ENCODE data around the gene YY1.
A peak's percentile ranks its signal among the peaks of the same experiment; 100 is the strongest.
"Not testable (repeated sequence)": the region's sequence is repeated elsewhere in the genome, so short reads cannot be mapped to it uniquely, and the experiment has no call there.

Gene YY1

DNA sequence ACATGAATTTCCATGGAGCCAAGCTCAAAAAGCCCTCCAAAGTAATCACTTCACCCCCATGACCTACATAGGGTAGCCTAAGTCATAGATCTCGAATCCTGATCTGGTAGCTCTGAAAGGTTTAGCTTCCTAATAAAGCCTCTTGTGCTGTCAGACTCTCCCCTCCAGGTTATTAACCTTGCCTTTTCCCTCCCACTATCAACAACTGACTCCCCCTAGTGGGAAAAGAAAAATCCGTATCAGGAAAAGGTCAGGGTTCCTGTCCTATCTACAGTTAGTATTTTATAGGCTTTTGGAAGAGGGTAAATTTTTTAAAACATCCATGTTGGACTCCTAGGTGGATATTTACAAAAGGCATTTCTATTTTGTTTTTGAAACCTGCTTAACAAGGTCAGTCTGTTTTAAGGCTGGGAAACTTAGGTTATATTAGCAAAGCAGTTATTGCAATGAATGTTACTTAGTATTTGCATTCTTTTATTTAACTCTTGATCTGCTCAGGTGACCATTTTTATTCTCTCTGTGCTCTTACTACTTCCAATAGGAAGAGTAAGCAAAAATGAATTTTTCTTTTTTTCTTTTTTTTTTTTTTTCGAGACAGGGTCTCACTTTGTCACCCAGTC lies 8.0 kb downstream of the YY1 start:
- DNase-seq = no peak

DNA sequence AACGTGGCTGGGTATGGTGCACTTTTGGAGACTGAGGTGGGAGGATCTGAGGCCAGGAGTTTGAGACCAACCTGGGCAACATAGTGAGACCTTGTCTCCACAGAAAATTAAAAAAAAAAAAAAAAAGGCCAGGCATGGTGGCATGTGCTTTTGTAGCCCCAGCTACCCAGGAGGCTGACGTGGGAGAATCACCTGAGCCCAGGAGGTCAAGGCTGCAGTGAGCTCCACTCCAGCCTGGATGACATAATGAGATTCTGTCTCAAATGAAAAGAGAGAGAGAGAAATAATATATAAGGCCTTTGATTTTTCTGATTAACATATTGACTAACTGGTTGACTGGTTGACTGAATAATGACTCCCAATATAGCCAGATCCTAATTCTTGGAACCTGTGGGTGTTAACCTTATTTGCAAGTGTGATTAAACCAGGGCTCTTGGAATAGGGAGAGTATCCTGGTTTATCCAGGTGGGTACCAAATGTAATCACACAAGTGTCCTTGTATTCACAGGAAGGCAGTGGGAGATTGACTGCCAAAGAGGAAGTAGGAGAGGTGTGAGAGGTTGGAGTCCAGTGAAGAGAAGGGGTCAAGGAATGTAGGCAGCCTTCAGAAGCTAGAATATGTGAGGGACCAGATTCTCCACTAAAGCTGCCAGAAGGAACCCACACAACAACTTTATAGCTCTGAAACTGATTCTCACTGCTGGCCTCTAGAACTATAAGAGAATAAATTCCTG lies 12.0 kb downstream of the YY1 start:
- no peak for DNase-seq

DNA sequence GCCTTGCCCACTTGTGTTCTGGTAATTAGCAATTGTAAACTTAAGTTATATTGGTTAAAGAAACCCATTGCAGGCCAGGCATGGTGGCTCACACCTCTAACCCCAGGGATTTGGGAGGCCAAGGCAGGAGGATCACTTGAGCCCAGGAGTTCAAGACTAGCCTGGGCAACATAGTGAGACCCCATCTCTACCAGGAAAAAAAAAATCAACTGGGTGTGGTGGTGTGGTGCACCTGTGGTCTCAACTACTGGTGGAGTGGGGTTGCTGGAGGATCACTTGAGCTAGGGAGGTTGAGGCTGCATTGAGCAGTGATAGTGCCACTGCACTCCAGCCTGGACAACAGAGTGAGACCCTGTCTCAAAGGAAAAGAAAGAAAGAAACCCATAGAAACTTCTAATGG lies 13.7 kb downstream of the YY1 start:
- DNase-seq = no peak

DNA sequence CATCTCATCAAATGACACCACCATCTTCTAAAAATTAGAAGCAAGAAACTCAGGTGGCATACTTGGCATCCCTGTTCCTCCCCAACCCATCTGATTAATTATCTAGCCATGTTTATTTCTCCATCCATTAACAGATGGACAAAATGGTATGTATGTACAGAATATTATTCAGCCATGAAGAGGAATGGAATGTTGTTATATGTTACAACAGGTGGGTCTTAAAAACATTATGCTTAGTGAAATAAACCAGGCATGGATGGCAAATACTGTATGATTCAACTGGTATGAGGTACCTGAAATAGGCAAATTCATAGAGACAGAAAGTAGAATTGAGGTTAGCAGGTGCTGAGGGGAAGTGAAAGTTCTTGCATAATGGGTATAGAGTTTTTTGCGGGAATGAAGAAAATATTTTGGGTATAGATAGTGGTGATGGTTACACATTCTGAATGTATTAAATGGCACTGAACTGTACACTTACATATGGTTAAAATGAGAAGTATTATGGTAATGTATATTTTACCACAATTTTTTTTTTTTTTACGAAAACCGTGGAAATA lies 17.5 kb downstream of the YY1 start:
- no peak for DNase-seq

DNA sequence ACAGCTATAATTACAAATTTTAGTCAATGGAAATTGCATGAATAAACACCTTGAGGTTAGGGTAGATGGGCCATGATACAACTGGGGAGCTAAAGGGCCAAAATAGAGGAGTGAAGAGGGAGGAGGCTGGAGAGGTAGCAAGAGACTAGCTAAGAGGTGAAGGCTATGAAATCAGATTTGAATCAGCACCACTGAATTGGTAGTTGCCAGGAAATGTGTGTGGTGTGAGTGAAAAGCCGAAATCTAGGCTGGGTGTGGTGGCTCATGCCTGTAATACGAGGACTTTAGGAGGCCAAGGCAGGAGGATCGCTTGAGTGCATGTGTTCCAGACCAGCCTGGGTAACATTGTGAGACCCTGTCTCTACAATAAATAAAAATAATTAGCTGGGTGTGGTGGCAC lies 22.7 kb downstream of the YY1 start:
- peak; percentile 63 for DNase-seq

DNA sequence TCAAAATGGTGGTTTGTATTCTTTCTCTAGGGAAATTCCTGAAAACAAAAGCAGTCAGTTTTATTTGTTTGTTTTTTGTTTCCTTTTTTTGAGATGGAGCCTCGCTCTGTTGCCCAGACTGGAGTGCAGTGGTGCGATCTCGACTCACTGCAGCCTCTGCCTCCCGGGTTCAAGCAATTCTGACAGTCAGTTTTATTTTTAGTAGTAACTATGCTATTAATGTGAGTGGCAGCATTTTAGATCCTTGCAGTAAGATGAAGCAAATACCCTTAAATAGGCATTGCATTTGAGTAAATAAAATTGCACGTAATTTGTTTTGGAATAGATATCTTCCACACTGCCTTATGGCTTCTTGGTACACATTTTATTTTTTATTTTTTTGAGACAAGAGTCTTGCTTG lies 23.6 kb downstream of the YY1 start:
- DNase-seq = no peak

DNA sequence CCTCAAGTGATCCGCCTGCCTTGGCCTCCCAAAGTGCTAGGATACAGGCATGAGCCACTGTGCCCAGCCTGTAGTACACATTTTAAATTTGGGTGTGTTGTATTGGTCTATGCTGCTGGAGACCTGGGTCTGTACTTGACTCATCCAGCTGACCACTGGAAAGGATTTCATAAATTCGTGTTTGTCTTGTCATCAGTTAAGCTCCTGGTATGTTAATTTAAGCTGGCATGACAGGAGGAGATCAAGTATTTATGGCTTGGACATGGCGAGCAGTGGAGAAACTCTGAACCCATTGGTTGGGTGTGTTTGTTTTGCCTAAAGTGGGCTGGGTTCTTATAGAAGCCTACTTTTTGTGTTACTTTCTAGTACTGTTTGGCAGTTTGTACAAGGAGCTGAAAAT lies 24.2 kb downstream of the YY1 start:
- no peak for DNase-seq

DNA sequence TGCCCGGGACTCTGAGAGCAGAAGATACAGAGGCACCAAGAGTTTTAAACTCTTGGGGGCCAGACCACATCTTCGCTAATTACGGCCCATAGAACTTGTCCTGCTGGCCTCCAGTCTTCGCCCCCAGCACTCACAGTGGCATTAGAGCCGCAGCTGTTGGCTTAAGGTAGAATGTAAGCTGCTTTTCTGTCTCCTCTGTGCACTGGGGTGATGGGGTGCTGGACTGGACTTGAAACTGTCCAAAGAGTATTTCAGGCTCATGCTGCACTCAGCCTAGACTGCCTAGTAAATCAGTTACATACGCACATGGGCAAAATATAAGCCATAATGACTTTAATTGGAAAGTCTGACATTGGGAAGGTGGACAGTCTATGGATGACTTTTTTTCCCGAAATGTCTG lies 29.0 kb downstream of the YY1 start:
- DNase-seq = no peak

DNA sequence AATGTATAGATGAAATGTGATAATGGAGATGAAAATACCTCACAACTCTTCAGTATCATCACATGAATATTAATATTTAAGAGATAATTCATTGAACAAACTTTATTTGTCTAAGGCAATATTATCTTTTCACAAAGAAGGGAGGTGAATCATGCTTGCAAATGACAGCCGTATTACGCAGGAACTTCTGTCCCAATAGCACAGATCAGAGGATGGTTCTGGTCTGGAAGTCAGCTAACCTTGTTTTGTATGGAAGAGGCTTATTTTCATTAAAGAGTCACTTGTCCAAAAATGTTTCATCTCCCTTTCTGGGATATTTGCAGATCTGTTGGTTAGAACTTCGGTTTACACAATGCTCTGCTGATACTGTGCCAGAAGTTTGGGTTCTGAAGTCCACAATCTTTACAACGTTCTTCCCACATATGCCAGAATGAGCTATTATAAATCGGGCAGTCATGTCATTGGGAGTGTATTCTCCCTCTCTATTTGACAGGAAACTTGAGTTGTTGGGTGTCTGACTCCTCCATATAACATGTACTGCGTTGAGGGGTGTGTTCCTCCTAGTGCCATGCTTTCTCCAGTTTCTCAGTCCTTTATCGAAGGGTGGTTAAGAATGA lies 29.8 kb downstream of the YY1 start:
- no peak for DNase-seq

DNA sequence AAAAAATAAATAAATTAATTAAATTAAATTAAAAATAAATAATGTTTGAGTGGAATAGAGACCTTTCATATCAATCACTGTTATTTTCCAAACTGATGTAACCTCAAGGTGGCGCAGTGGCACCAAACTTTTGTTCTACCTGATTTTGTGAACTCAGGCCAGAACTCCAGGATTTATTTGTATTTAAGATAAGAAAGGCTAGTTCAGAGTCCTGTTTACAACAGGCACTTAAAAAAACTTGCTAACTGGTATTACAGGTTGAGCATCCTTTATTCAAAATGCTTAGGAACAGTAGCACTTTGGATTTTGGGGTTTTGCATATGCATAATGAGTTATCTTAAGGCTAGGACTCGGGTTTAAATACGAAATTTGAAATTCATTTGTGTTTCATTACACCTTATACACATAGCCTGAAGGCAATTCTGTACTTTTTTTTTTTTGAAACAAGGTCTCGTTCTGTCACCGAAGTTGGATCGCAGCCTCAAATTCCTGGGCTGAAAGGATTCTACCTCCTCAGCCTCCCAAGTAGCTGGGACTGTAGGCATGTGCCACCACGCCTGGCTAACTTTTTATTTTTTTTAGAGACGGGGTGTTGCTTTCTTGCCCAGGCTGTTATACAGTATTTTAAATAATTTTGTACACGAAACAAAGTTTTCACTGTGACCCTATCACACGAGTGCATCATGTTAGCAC lies 32.4 kb downstream of the YY1 start:
- DNase-seq = no peak

DNA sequence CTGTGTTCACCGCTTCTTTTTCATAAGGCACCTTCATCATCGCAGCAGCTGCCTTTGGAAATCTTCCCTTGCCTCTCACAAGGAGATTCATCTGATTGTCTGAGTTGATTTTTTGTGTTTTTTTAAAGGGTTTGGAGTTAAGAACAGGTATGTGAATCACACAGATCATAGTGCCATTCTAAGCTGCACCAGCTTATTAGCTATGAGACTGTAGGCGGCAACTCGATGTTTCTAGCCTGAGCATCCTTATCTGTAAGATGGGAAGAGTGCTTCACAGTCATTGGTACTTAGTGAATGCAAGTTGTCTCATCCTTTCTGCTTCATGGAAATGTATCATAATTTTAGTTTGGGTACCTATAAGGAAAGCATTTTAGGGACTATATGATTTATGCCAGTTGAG lies 35.3 kb downstream of the YY1 start:
- DNase-seq = no peak

DNA sequence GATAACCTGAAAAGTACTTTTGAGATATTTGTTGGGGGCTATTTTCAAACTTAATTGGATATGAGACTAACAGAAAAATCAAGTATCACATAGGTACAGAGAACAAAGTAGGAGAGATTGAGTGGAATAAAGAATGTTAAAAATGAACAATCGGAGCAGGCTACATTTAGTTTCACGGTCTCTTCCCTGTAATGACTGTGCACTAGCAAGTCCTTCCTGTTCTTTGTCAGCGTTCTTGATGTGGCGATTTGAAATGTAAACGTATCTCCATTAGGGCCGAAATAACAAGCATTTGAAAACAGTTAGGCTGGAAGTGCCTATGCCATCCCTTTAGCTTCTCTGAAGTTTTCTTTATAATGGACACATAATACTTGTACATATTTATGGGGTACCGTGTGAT lies 36.3 kb downstream of the YY1 start:
- no peak for DNase-seq

DNA sequence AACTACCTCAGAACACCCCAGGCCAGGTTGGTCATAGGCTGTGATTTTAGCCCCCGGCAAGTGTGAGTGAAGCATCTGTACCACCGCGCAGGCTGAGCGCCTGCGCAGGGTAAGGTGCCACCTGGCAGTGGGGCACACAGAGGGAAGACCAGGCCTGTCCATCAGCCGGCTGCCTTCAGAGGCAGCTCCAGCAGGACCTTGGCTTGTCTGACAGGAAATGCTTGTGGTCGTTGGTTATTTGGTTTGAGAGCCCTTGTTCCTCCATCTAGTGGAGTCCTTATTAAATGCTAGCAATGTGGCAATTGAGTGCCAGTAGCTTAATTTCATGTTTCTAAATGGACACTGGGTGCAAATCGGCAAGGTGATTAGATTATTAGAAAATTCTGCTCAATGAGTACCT lies 39.8 kb downstream of the YY1 start:
- no peak for DNase-seq

DNA sequence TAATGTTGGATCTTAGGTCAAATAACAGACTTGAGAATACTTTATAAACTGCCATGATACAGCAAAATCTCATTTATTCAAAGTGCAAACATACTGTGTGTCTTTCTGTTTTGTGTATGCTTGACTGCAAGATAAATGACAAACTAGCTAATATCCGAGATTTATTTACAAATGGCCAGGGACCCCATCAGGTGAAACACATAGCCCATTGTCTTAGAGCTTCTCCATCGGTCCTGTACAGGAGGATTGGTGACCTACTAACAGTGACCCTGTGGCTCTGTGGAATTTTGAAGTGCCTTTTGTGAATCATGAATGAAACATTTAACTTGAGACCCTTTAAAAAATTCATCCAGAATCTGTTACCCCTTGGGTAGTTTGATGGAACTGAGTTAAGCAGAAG lies 40.2 kb downstream of the YY1 start:
- no peak for DNase-seq

DNA sequence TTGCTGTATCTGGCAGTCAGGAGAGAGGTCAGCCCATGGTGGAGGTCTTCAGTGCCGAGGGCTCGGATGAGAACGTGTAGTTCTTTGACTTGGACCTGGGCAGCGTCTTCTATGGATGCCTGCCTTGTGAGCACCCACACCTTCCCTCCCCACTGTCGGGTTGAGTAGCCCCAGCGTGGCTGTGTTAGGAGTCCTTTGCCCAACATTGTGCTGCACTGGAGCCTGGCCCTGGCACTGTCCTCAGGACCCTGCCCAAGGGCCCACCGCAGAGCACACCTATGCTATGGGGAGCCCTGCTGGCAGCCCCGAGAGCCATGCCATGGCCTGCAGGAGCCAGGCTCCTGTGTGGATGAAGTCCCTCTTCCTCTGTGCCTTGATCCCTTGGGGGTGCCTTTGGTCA lies 40.6 kb downstream of the YY1 start:
- no peak for DNase-seq

DNA sequence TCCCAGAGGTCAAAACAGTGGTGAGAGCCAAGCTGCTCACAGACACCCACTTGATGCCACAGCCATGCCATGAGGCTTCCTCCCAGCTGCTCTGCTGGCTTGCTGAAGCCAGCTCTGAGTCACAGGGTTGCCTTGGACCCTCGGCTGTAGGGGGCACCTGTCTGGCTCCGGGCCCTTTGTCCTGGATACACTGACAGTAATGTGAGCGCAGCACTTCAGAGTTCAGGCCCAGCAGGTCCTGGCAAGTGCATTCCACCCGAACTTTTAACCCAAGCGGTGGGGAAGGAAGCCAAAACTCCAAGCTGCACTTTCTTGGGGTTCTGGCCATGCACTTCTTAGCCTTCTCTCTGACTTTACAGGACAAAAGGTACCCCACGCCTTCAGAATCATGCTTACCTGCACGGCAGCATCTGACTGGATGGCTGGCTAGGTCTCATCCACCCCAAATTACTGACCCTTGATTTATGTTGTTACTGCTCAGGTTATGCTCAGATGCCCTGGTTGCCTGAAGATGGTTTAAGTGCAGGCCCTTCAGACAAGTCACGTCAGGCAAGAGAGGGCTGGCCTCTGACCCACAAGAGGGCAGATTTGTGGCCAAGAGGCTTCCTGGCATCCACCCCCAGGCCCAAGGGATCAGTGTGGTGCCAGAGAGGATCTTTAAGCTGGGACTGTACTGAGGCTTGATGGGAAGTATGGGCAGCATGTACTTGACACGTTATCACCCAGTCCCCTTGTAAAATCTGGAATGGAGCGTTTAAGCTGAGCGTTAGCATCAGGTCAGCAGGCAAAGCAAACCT lies 42.5 kb downstream of the YY1 start:
- DNase-seq = no peak

DNA sequence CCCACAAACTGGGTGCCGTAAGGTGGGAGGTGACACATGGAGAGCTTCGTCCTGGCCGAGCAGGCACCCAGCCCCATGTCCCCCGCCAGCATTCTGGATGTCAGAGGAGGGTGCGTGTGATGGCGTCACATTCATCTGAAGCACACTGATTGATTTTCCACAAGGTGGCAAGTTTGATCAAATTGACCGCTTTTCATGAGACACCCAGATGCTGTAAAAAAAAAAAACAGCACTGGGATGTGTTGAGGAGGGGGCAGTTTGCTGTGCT lies 43.1 kb downstream of the YY1 start:
- no peak for DNase-seq

DNA sequence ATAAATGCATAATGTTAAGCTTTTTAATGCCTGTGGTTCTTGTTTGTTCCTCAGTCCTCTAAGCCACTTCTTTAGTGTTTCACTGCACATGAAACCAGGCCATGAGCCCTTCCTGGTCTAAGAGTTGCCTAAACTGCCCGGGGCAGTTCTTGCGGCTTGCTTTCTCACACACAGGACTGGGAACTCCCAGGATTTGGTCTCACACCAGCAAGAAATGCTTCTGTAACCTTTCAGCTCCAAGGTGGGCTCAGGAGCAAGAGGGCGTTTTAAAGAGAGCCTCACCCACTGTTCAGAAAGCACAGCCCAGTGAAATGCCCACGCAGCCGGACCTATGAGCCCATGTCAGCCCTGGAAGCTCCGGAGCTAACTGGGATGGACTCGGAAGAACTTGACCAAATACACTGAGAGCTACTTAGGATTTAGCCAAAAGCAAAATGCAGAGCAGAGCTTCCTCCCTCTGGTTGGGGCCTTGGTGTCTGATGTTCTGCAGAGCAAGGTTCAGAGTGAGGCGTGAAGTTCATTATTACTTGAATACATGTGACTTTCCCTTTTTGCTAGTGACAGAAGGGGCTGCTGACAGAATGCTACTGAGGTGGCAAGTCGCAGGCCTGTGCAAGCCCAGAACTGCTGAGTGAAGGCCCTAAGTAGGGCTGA lies 43.9 kb downstream of the YY1 start:
- no peak for DNase-seq

DNA sequence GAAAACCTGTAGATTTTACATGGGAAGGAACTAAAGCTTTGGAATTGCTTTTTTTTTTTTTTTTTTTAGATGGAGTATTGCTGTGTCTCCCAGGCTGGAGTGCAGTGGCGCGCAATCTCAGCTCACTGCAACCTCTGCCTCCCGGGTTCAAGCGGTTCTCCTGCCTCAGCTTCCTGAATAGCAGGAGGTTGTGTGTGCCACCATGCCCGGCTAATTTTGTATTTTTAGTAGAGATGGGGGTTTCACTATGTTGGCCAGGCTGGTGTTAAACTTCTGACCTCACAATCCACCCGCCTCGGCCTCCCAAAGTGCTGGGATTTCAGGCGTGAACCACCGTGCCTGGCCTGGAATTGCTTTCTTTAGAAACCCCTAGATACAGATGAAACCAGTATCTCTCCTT lies 44.5 kb downstream of the YY1 start:
- DNase-seq = not testable (repeated sequence)

DNA sequence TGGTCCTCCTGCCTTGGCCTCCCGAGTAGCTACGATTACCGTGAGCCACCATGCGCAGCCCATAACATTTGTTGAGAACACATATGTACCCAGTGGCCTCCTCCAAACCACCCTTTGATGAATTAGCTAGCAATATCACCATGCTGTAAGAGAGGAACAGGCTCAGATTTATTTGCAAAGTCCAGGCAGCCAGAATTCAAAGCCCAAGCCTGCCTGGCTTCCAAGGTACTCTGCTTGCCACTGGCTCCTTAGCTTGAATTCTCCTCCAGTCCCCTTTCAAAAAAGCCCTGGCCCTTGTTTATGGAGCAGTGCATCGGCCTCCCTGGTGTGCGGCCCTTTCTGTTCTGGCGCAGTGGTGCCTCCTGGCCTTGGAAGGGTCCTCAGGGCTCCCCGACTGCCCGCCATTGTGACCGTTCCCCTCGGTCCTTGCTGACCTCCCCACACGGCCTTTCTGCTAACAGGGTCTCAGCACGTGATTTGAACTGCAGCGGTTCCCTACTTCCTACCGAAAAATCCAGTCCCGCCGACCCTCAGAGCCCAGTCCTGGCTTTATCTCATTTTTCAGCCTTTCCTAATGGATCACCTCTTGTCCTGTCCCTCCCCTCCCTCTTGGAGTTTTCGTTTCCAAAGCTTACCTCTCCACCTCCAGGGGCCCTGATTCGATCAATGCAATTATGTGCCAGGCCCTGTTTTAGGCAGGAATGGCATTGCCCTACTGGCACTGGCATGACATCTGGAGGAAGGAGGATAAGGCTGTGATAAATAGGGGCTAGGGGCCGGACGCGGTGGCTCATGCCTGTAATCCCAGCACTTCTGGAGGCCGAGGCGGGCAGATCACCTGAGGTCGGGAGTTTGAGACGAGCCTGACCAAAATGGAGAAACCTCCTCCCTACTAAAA lies 45.3 kb downstream of the YY1 start:
- peak; percentile 56 for DNase-seq

Measured in activated CD8-positive, alpha-beta memory T cell treated with anti-CD3 and anti-CD28 coated beads, Interleukin-2, amount 50 U/mL, for 48 hours (primary cell).